SH-SY5Y (cell line): ENCODE measurements around the gene APBA3.

Source experiments
- GATA2 ChIP-seq: IDR thresholded peaks from 2 replicates; pipeline ENCODE4 v1.6.1; 2011; ENCODE audit warnings: mild to moderate bottlenecking, low read depth, low read length
- GATA3 ChIP-seq: IDR thresholded peaks from 2 replicates; pipeline ENCODE4 v1.6.1; 2011; ENCODE audit warnings: low read depth, mild to moderate bottlenecking, low read length, moderate library complexity

DNA sequence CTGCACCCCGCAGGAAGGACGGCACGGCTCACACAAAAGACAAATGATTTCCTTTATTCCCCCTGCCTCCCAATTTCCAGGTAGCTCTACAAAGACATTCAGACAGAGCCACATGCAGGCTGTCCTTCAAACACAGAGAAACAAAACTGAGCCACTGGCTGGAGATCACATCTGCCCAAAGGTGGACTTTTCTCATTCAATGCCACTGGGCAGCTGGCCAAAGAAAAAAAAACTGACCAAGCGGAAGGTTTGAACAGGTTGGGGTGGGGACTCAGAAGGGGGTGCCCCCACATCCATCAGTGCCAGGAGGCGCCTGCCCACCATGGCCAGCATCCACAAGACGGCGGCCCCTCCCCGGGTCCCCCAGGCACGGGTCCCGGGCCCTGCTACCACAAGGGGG, 42.5 kb upstream of the APBA3 start:
- TF ChIP-seq GATA2 = no peak
- TF ChIP-seq GATA3 = no peak
